ENCODE results near the gene TUG1. TPM values are rescaled to one million over a fixed set of nuclear protein-coding genes. Genes with fewer than 3 reads are reported as not detected.

Gene TUG1
- polyA plus RNA-seq, 1 of the 3 experiments (the other 2 are of a cell fraction) = 46.8 TPM

GRCh38 chr22:31020334-31020733 is 51.3 kb downstream of the TUG1 start:
- 67% methylated on average over 1 of the region's 4 CpGs for WGBS (ENCODE audit: low lambda C conversion rate)
- Histone ChIP-seq H3K27me3 (ENCODE audit: insufficient read depth) (no peaks in the 10 kb centered on the region), H4K20me1 (ENCODE audit: insufficient read depth) (no peaks in the 10 kb centered on the region), H3K4me2 (no peak overlapping the region), H3K4me3 (ENCODE audit: low read depth in 2 of 2, low read length in 1 of 2) (no peak overlapping the region), H3K27ac (ENCODE audit: low read depth in 2 of 2, low read length in 1 of 2) (no peak overlapping the region), H3K79me2 (ENCODE audit: insufficient read depth) (no peaks in the 10 kb centered on the region), H3F3A (replicated peaks; ENCODE audit: insufficient read depth) (no peaks in the 10 kb centered on the region), H3K36me3 (replicated peaks in 1 of 2; ENCODE audit: control insufficient read depth in 1 of 2, insufficient read depth in 2 of 2, low read length in 1 of 2) (no peaks in the 10 kb centered on the region), H3K4me1 (ENCODE audit: control insufficient read depth in 1 of 2, insufficient read depth in 2 of 2, low read depth in 1 of 2, low read length in 1 of 2) (no peaks in the 10 kb centered on the region), H3K9me3 (no peaks in the 10 kb centered on the region), H2AFZ (ENCODE audit: low read depth) (no peak overlapping the region), H3K9ac (no peak overlapping the region), H3K9me2 (no peaks in the 10 kb centered on the region)
- ChIA-PET POLR2A (interaction anchor here (0.6 kb wide), 1 partner anchor 50 kb away, joined by 5 read pairs; no protein-coding TSS in a partner anchor), CTCF (no interaction called here)
- no peak for DNase-seq
- no peak for TF ChIP-seq FOXJ3 (CRISPR knock-in tag; IDR thresholded peaks at IDR 0.05)

GRCh38 chr22:31022516-31022915 is 53.5 kb downstream of the TUG1 start:
- H3K4me2 ChIP-seq = no peak overlapping the region
- TF ChIP-seq TAF1 (IDR thresholded peaks at IDR 0.05; ENCODE audit: borderline replicate concordance, low read depth, low read length) = no peak
- no peak for TF ChIP-seq PBX3 (IDR thresholded peaks at IDR 0.05)
- no peak for TF ChIP-seq FOXJ3 (CRISPR knock-in tag; IDR thresholded peaks at IDR 0.05)
- TF ChIP-seq NFIC (IDR thresholded peaks at IDR 0.05; ENCODE audit: borderline replicate concordance) = no peak
- no peak for TF ChIP-seq IRF3 (IDR thresholded peaks at IDR 0.05; ENCODE audit: low read depth, low read length)
- no peak for TF ChIP-seq RCOR1 (IDR thresholded peaks at IDR 0.05; ENCODE audit: low read length)
- no peak for TF ChIP-seq EP300 (IDR thresholded peaks at IDR 0.05; ENCODE audit: borderline replicate concordance in 1 of 2, low read depth in 1 of 2, low read length in 1 of 2)
- POLR2A ChIA-PET = no interaction called here
- no peaks in the 10 kb centered on the region for H3F3A ChIP-seq (replicated peaks; ENCODE audit: insufficient read depth)
- WGBS (ENCODE audit: low lambda C conversion rate) = 53% methylated on average over 5 of the region's 5 CpGs
- no peaks in the 10 kb centered on the region for H3K4me1 ChIP-seq (ENCODE audit: control insufficient read depth in 1 of 2, insufficient read depth in 2 of 2, low read depth in 1 of 2, low read length in 1 of 2)
- H2AFZ ChIP-seq (ENCODE audit: low read depth) = no peak overlapping the region
- H3K27me3 ChIP-seq (ENCODE audit: insufficient read depth) = no peaks in the 10 kb centered on the region
- no peak overlapping the region for H3K9ac ChIP-seq
- H3K79me2 ChIP-seq (ENCODE audit: insufficient read depth) = no peaks in the 10 kb centered on the region
- H3K4me3 ChIP-seq (ENCODE audit: low read depth in 2 of 2, low read length in 1 of 2) = no peak overlapping the region
- CTCF ChIA-PET = no interaction called here
- H3K36me3 ChIP-seq (replicated peaks in 1 of 2; ENCODE audit: control insufficient read depth in 1 of 2, insufficient read depth in 2 of 2, low read length in 1 of 2) = no peaks in the 10 kb centered on the region
- H3K27ac ChIP-seq (ENCODE audit: low read depth in 2 of 2, low read length in 1 of 2) = no peak overlapping the region
- no peaks in the 10 kb centered on the region for H3K9me2 ChIP-seq
- DNase-seq = no peak
- H4K20me1 ChIP-seq (ENCODE audit: insufficient read depth) = no peaks in the 10 kb centered on the region
- no peaks in the 10 kb centered on the region for H3K9me3 ChIP-seq

Small RNA genes within 50 kb of the gene (small RNA-seq; reads per million reads assigned to genes)
- 0 reads per million in 7 experiments for gene RF01892

Other genes starting within 250 kb of the TUG1 start
- gene MORC2, start 491 bp upstream of the TUG1 start, polyA plus RNA-seq (2012; rRNA removed) = 7.3 and 8.3 TPM in 2 replicates
- 12.5 and 30.4 TPM in 2 replicates for gene SMTN, start 112.1 kb downstream of the TUG1 start, polyA plus RNA-seq (2012; rRNA removed)
- gene SELENOM, start 138.3 kb downstream of the TUG1 start, polyA plus RNA-seq (2012; rRNA removed) = 97.1 and 117 TPM in 2 replicates
- gene INPP5J, start 153.7 kb downstream of the TUG1 start, polyA plus RNA-seq (2012; rRNA removed) = 3.2 TPM in 2 replicates
- gene PLA2G3, start 171.2 kb downstream of the TUG1 start, polyA plus RNA-seq (2012; rRNA removed) = not detected in 2 replicates
- 21.7 and 32.1 TPM in 2 replicates for gene RNF185, start 190.9 kb downstream of the TUG1 start, polyA plus RNA-seq (2012; rRNA removed)
- gene LIMK2, start 243.0 kb downstream of the TUG1 start, polyA plus RNA-seq (2012; rRNA removed) = 9.8 and 10.7 TPM in 2 replicates